Measurements from ENCODE around the gene RAB44.

GRCh38 chr6:36674942-36675341, 22.7 kb upstream of the RAB44 start:
- TF ChIP-seq CTCF (IDR thresholded peaks at IDR 0.05; ENCODE audit: low read length), result no peak
- no peak for TF ChIP-seq EZH2 (IDR thresholded peaks at IDR 0.05; ENCODE audit: borderline replicate concordance, low read length)

Measured in OCI-LY1 (cell line).